GM12864 (cell line): ENCODE results near the gene CEL.
A peak's percentile ranks its signal among the peaks of the same experiment; 100 is the strongest.
"Not testable (repeated sequence)": the region's sequence is repeated elsewhere in the genome, so short reads cannot be mapped to it uniquely, and the experiment has no call there.

Experiments
- DNase-seq: peaks from one replicate; pipeline ENCODE4 v3.0.0-alpha.2; 2011; ENCODE audit warnings: low read depth
- H3K4me3 ChIP-seq: 2 replicates; pipeline ENCODE4 v1.5.1; 2011; ENCODE audit warnings: mild to moderate bottlenecking, low read depth, low read length, control low read depth
- CTCF ChIP-seq: IDR thresholded peaks from 2 replicates; pipeline ENCODE4 v1.5.1; 2011; ENCODE audit warnings: low read depth, mild to moderate bottlenecking, moderate library complexity, low read length, control low read depth, inconsistent platforms; ENCODE audit errors: missing control alignments

The CEL gene

GRCh38 chr9:133061764-133062145, at the start of gene CEL:
TSS of gene CEL (plus strand) at chr9:133061981. CDS start at chr9:133062003, 22 bp downstream.
- not testable (repeated sequence) for H3K4me3 ChIP-seq, DNase-seq

- no peak for TF ChIP-seq CTCF
- H3K4me3 ChIP-seq, result no peak overlapping the region
- DNase-seq, result no peak
Observed at GRCh38 chr9:133014696-133015095, 47.1 kb upstream of the CEL start.

GRCh38 chr9:133023117-133023890, 38.5 kb upstream of the CEL start:
- no peak for DNase-seq
- TF ChIP-seq CTCF, result no peak
- no peak overlapping the region for H3K4me3 ChIP-seq

GRCh38 chr9:133026426-133026825, 35.4 kb upstream of the CEL start:
- no peak for TF ChIP-seq CTCF
- no peak for DNase-seq

GRCh38 chr9:133027134-133027533, 34.6 kb upstream of the CEL start:
- TF ChIP-seq CTCF, result no peak
- no peak for DNase-seq
- no peak overlapping the region for H3K4me3 ChIP-seq

More at GRCh38 chr9:133026426-133026825, 35.4 kb upstream of the CEL start:
- no peak overlapping the region for H3K4me3 ChIP-seq

- DNase-seq, result no peak
- TF ChIP-seq CTCF, result no peak
- H3K4me3 ChIP-seq, result no peak overlapping the region
Observed at GRCh38 chr9:133028221-133028620, 33.6 kb upstream of the CEL start.

- TF ChIP-seq CTCF, result no peak
- DNase-seq, result no peak
- H3K4me3 ChIP-seq, result peak overlapping the region; percentile 63
Observed at GRCh38 chr9:133029994-133030316, 31.8 kb upstream of the CEL start.
